Measurements from ENCODE around the gene TAF4. TPM values are rescaled to one million over a fixed set of nuclear protein-coding genes. Genes with fewer than 3 reads are reported as not detected.

Gene TAF4
- total and polyA plus RNA-seq, 2 of the 13 experiments (the other 11 are each of a cell fraction or from before 2014, with no cell fraction given) = 5.9 to 12.0 TPM

- TF ChIP-seq ZBED4 (CRISPR knock-in tag; IDR thresholded peaks at IDR 0.05; ENCODE audit: borderline replicate concordance) (no peak), HNF1A (IDR thresholded peaks at IDR 0.05; ENCODE audit: low read depth) (no peak), HNF1A (CRISPR knock-in tag; IDR thresholded peaks at IDR 0.05; ENCODE audit: borderline replicate concordance) (no peak; the same call in 1 of the 2 replicates), LRRFIP1 (CRISPR knock-in tag; conservative IDR thresholded peaks at IDR 0.05) (no peak), MAFK (conservative IDR thresholded peaks at IDR 0.05 in 1 of 2, IDR thresholded peaks at IDR 0.05 in 1 of 2; ENCODE audit: low read length in 2 of 2) (no peak), CBX1 (IDR thresholded peaks at IDR 0.05; ENCODE audit: low read depth) (no peak), SP2 (CRISPR knock-in tag; IDR thresholded peaks at IDR 0.05) (no peak; the same call in 1 of the 2 replicates), BRCA1 (CRISPR knock-in tag; IDR thresholded peaks at IDR 0.05) (no peak), ZNF260 (CRISPR knock-in tag; IDR thresholded peaks at IDR 0.05; ENCODE audit: borderline replicate concordance, low read depth) (no peak), HNRNPK (IDR thresholded peaks at IDR 0.05; ENCODE audit: low read depth, low read length, poor library complexity, severe bottlenecking) (no peak), HIC2 (CRISPR knock-in tag; IDR thresholded peaks at IDR 0.05; ENCODE audit: low read depth) (no peak), ZNF44 (CRISPR knock-in tag; IDR thresholded peaks at IDR 0.05) (no peak), RBM39 (IDR thresholded peaks at IDR 0.05; ENCODE audit: low read depth, low read length, poor library complexity, severe bottlenecking) (no peak), PLRG1 (conservative IDR thresholded peaks at IDR 0.05) (no peak), HOXA5 (CRISPR knock-in tag; IDR thresholded peaks at IDR 0.05) (no peak)
Observed at GRCh38 chr20:61966492-61967244, 99.0 kb downstream of the TAF4 start (continued).

Data from HepG2 (cell line).